IPS-NIHi11 (cell line): ENCODE results near the gene CHAF1B.

ENCODE experiments used
- DNase-seq: peaks from one replicate; pipeline ENCODE4 v3.0.0; 2012; ENCODE audit warnings: mixed read lengths, low spot score

CHAF1B gene

DNA sequence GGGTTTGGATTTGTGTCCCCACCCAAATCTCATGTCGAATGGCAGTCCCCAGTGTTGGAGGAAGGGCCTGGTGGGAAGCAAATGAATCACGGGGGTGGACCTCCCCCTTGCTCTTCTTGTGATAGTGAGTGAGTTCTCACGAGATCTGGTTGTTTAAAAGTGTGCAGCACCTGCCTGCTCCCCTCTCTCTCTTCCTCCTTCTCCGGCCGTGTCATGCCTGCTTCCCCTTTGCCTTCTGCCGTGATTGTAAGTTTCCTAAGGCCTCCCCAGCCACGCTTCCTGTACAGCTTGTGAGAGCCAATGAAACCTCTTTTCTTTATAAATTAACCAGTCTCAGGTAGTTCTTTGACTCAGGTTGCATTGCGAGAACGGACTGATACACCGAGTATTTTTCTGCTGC is 78.8 kb downstream of the CHAF1B start:
- DNase-seq = no peak

DNA sequence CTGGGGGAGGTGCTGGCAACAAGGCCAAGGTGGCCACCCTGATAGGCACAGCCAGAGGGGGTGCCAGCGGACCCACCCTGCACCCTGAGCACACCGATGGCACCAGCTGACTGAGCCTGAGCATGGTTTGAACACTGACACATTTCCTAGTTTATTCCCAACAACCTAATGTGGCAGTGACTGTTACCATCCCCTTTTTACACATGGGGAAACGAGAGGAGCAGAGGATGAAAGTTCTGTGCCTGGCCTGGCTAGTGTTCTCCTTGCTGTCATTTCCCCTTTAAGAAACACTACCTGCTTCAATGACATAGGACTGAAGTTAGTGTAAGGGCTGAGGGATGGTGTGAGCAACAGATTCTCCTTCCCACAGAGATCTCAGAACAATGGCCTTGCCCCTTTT is 79.4 kb downstream of the CHAF1B start:
- DNase-seq = no peak

DNA sequence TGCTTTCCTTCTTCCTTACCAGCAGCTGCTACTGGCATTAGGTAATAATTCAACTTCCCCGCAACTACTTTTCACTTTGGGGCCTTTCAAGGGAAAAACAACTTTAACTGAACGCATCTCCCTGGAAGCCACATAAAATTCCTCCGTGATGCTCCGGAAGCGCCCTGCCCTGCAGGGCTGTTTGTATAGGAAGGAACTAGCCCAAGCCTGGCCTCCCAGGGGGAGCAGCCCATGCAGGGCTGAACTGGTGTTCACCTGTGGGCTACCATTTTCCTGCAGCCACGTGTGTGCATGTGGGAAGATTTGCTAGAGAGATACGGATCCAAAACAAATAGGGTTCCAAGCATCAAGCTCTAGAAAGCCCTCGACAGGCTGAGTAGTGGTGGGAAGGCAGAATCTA is 80.3 kb downstream of the CHAF1B start:
- DNase-seq = no peak

DNA sequence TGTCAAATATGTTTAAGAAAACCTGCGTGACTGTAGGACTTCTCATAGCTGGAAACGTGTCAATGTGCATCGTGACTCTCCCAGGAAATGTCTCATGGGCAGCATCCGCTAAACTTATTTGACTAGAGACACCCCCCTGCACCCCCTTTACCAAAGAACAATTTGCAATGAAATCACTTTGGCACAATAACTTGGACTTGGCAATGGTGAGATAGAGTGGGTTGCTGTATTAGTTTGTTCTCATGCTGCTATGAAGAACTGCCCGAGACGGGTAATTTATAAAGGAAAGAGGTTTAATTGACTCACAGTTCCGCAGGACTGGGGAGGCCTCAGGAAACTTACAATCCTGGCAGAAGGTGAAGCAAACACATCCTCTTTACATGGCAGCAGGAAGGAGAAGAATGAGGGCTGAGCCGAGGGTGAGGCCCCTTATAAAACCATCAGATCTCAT is 80.9 kb downstream of the CHAF1B start:
- no peak for DNase-seq
